HEK293T (cell line): ENCODE results near the gene ADNP.

ENCODE experiments used
- ARNT ChIP-seq: fragments of 450-650 bp; IDR thresholded peaks from 2 replicates; pipeline ENCODE4 v1.6.1; 2017; ENCODE audit warnings: mild to moderate bottlenecking
- BHLHE40 ChIP-seq: fragments of 450-650 bp; IDR thresholded peaks from 2 replicates; pipeline ENCODE4 v1.6.1; 2016; ENCODE audit warnings: mild to moderate bottlenecking, moderate library complexity, borderline replicate concordance
- ELF4 ChIP-seq: fragments of 450-650 bp; IDR thresholded peaks from 2 replicates; pipeline ENCODE4 v1.6.1; 2017; ENCODE audit warnings: antibody characterized with exemption
- FOXA1 ChIP-seq: fragments of 450-650 bp; IDR thresholded peaks from 2 replicates; pipeline ENCODE4 v1.6.1; 2016; ENCODE audit warnings: mild to moderate bottlenecking
- FOXK2 ChIP-seq: fragments of 450-650 bp; IDR thresholded peaks from 2 replicates; pipeline ENCODE4 v1.6.1; 2016; ENCODE audit warnings: mild to moderate bottlenecking
- FOXM1 ChIP-seq: fragments of 450-650 bp; IDR thresholded peaks from 2 replicates; pipeline ENCODE4 v1.6.1; 2017; ENCODE audit warnings: mild to moderate bottlenecking, borderline replicate concordance
- HDGF ChIP-seq: fragments of 450-650 bp; IDR thresholded peaks from 2 replicates; pipeline ENCODE4 v1.6.1; 2017; ENCODE audit warnings: antibody characterized with exemption, borderline replicate concordance
- L3MBTL2 ChIP-seq: fragments of 450-650 bp; conservative IDR thresholded peaks from 2 replicates; pipeline ENCODE4 v1.6.1; 2016; ENCODE audit warnings: mild to moderate bottlenecking
- LEF1 ChIP-seq: fragments of 450-650 bp; IDR thresholded peaks from 2 replicates; pipeline ENCODE4 v1.6.1; 2017; ENCODE audit warnings: mild to moderate bottlenecking, borderline replicate concordance
- NFRKB ChIP-seq: fragments of 450-650 bp; IDR thresholded peaks from 2 replicates; pipeline ENCODE4 v1.6.1; 2016; ENCODE audit warnings: mild to moderate bottlenecking, moderate library complexity
- SP1 ChIP-seq: fragments of 450-650 bp; IDR thresholded peaks from 2 replicates; pipeline ENCODE4 v1.6.1; 2017
- SUZ12 ChIP-seq: fragments of 450-650 bp; IDR thresholded peaks from 2 replicates; pipeline ENCODE4 v1.6.1; 2016; ENCODE audit warnings: mild to moderate bottlenecking
- TARDBP ChIP-seq: fragments of 450-650 bp; IDR thresholded peaks from 2 replicates; pipeline ENCODE4 v1.6.1; 2016

GRCh38 chr20:50975701-50976330 lies 44.6 kb upstream of the ADNP start:
- no peak for TF ChIP-seq FOXA1
- TF ChIP-seq L3MBTL2, result no peak
- TF ChIP-seq BHLHE40, result no peak
- no peak for TF ChIP-seq SP1
- TF ChIP-seq NFRKB, result no peak
- TF ChIP-seq ARNT, result no peak
- TF ChIP-seq SUZ12, result no peak
- no peak for TF ChIP-seq FOXK2
- no peak for TF ChIP-seq LEF1
- TF ChIP-seq TARDBP, result no peak
- no peak for TF ChIP-seq ELF4
- TF ChIP-seq FOXM1, result no peak
- no peak for TF ChIP-seq HDGF
